Measurements from ENCODE around the gene TMEM63B.
A peak's percentile ranks its signal among the peaks of the same experiment; 100 is the strongest.
"Not testable (repeated sequence)": the region's sequence is repeated elsewhere in the genome, so short reads cannot be mapped to it uniquely, and the experiment has no call there.

The TMEM63B gene

DNA sequence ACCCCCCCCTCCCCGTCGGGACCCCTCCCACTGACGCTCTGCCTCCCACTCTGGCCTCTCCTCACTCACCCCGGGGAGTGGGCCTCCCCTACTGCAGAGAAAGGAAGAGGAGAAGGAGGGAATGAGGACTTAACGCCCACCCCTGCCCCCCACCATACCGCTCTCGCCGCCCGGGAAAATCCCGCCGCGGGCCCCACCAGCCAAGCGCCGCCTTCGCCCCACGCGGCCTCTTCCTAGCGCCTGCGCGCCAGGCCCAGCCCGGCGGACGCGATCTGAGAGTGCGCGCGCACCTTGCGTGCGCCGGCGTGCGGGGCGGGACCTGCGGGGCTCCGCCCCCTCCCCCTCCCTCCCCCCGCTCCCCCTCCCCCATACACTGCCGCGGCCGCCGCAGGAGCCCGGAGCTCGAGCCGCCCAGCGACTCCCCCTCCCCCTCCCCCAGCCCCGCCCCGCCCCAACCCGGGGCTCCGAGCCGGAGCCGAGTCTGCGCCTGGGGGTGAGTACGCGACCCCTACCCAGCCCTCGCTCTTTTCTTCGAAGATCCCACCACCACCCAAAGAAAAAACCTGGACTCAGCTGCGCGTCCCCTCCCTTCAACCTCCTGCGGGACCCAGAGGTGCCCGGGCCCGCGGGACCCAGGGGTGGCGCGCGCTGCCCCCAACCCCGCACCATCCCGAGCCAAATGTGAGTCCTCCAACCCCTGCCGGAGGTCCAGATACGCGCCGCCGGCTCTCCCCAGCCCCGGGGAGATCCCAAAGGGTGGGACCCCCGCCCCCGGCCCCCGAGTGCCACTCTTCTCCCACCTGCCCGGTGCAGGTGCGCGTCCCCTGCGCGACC, at the start of gene TMEM63B, which contains the start of gene MRPL14:
Gene TMEM63B (plus strand): TSS at position 369 of the 834 bp plus-strand sequence. CDS start 7,031 bp downstream, outside the sequence.
Gene MRPL14 (minus strand): TSS at position 267 of the 834 bp plus-strand sequence. CDS start 10,841 bp downstream, outside the sequence.
- peak; percentile 93 for DNase-seq

DNA sequence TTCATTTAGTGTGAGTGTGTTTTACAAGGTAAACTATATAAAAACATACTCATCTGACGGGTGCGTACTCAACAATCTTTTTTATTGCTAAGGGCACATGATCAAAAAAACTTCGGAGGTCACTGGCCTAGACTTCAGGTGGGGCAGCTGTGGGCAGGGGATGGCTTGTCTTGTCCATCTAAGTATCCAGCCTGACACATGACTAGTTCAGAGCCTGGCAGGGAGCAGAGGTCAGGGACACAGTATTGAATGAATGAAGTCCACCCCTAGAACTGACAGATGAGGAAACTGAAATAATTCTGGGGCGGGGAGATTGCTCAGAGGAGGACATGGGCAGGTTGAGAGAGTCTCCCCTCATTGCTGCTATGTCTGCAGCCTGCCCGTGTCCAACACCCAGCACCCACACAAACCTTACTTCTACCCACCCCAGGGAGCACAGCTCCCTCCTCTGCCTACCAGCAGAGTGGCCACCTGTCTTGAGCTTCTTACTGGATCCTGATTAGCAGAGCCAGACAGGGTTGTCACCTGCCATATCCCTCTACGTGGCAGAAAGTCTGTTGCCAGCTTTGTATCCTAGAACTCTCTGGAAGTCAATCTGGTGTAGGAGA, 49.0 kb upstream of the TMEM63B start:
- DNase-seq, result no peak

DNA sequence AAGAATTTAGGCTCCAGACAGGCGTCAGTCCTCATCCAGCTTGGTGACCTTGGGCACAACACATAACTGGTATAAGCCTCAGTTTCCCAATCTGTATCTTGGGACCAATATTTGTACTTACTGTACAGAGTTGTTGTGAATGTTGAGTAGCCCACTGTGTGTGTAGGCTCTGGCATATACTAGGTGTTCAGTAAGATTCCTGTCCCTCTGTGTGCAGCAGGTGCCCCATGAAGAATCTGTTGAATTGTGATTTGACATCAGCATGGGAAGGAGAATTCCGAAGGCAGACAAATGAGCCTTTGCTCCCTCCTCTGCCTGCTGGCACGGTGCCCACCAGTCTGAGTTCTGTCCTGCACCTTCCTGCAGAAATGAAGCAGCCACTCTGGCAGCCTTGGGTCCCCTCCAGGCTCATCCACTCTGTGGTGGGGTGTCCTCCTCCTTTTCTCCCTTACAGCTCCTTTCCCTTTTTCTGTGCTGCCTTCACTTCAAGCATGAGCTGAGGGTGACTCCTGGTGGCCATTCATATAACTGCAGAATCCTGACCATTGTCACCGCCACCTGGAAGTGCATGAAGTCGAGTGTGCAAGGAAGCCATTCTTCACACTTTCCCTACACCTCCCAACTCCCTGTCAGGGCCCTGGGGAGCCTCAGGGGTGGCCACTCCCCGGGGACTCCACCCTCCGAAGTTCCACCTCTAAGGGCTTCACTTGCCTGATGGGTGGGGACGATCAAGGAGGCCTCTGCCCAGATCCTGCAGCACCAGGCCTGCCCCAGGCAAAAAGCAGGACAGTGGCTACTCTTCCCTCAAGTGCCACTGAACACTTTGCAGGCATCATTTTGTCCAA, 48.3 kb upstream of the TMEM63B start:
- DNase-seq, result peak; percentile 78

DNA sequence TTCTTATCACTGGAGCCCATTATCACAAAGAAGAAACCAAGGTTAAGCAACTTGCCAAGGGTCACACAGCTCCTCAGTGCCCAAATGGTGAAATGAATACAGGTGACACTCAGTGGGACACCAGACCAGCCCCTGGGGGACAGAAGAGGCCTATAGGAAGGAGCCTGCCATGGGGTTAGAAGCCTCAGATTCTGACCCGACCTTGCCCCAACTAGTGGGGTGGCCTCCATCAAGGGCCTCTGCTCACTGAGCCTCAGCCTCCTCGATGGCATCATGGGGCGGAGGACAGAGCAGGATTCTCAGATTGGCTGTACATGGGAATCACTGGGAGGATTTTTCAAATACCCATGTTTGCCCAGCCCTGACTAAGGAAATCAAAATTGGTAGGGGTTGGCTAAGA, 47.7 kb upstream of the TMEM63B start:
- no peak for DNase-seq

- peak; percentile 19 for DNase-seq
These were observed 46.5 kb upstream of the TMEM63B start for GRCh38 chr6:44080561-44081521.

DNA sequence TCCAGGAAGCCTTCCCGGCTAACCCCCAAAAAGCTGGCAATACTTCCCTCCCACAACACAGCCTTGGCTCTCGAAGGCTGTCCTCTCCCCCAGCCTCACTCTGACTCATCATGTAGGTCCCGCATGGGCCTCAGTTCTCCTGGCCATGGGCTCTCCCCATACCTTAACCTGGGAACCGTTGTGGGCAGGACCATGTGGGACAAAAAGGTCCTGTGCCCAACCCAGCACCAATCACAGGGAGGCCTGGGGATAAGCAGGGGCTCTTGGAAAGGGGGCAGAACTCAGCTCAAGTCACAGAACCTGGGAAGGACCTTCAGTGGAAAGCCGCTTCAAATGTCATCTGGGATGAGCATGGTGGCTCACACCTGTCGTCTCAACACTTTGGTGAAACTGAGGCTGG, 45.6 kb upstream of the TMEM63B start:
- no peak for DNase-seq

- DNase-seq, result no peak
These were observed 44.5 kb upstream of the TMEM63B start for GRCh38 chr6:44082872-44083321.

DNA sequence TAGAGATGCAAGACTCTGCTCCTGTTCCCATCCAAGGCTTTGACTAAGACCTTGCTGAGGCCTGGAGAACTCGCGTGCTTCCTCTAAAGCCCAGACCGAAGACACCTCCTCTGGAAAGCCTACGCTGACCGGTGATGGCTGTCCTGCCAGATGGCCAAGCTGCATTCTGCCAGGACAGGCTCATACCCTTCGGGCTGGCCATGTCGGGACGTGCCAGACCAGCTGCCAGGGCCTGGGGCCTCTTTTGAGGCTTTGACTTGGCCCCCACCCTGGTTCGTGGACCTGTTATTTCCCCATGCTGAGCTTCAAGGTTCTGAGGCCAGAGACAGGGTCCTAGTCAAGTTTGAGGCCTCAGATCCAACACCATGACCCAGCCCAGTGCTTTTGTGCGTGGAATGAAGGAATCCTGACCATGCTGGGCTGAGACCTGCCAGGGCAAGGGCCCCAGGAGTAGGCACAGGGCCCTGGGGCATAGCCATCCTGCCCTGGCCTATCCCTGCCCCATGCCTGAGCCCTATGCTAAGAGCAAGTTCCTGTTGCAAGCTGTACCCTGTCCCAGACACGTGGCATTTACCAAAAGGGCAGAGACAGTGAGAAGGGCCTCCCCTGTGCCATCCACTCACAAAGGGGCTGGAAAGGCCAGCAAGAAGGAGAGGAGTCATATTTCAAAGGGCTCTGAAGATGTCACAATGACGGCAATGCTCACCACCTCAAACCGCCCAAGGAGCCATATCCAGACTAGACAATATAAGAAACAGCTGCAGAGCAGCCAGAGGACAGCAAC, 42.9 kb upstream of the TMEM63B start:
- DNase-seq, result no peak

DNA sequence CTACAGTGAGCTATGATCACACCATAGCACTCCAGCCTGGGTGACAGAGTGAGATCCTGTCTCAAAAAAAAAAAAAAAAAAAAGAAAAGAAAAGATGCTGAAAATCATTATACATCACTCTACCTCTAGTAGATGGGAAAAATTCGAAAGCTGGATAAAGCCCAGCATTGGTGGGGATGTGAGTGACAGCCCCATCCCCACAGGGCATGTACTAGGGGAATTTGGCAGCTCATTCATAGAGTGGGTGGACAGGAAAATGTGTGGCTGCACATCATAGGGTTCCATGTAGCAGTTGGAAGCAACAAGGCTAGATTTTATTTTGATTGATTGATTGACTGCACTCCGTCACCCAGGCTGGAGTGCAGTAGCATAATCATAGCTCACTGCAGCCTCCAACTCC, 42.1 kb upstream of the TMEM63B start:
- no peak for DNase-seq

DNA sequence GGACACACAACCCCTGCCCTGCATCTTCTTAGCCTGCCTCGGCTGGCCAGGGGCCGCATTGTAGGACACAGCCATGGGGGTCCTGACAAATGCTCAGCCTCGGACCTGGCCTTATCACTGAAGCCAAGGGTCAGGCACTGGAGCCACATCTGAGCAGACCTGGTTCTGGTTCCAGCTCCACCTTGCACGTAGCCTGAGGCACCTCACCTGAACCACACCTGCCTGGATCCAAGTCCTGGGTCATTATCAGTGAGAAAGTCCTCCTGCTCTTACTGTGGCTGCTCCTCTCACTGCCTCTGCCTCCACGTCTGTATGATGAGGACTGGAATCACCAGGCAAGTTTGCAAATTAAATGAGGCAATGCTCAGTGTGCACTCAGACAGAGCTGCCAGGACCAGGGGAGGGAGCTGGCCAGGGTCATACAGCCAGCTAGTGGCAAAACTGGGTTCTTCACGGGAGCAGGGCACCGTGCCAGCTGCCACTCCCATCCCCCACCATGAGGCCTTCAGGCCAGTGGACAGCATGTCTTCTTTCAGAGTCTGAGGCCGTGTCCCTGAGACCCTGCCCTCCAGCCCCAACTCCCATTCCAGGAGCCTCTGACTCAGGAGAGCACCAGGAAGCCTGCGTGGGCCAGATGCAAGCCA, 40.3 kb upstream of the TMEM63B start:
- DNase-seq, result no peak

DNA sequence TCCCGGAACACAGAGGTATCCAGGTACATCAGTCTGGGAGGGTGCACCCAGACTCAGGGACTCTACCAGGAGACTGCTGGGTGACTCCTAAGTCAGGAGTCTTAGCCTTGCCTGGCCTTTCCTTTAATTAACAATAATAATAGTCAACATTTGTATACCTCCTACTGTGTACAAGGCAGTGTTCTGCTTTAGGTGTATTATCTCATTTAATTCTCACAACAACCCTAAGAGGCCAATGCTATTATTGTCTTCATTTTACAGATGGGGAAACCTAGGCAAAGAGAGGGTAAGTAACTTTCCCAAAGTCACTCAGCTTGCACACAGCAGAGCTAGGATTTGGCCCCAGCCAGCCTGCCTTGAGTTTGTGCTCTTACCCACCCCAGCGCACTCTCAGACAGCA, 39.7 kb upstream of the TMEM63B start:
- no peak for DNase-seq

- no peak for DNase-seq
These were observed 38.3 kb upstream of the TMEM63B start for GRCh38 chr6:44088827-44089590.

DNA sequence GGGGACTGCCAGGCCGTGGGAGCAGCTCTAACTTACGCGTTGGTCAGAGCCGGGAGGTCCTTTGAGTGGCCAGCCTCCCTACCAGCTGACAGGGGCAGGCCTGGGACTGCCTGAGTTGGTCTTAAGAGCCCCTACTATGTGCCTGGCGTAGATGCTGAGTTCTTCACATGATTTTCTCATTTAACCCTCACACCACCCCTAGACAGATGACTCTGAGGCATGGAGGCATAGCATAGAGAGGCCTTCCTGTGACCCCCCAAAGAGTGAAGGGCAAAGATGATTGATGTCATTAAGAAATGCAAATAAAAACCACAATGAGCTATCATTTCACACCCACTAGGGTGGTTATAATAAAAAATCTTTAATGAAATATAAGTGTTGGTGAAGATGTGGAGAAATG, 36.9 kb upstream of the TMEM63B start:
- no peak for DNase-seq

DNA sequence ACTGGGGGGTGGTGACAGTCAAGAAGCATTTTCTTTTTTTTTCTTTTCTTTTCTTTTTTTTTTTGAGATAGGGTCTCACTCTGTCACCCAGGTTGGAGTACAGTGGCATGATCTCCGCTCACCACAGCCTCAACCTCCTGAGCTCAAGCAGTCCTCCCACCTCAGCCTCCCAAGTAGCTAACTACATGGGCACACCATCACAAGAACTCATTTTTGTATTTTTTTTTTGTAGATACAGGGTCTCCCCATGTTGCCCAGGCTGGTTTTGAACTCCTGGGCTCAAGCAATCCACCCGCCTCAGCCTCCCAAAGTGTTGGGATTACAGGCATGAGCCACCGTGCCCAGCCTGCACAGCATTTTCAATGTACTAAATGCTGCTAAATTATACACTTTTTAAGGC, 36.0 kb upstream of the TMEM63B start:
- DNase-seq, result not testable (repeated sequence)

DNA sequence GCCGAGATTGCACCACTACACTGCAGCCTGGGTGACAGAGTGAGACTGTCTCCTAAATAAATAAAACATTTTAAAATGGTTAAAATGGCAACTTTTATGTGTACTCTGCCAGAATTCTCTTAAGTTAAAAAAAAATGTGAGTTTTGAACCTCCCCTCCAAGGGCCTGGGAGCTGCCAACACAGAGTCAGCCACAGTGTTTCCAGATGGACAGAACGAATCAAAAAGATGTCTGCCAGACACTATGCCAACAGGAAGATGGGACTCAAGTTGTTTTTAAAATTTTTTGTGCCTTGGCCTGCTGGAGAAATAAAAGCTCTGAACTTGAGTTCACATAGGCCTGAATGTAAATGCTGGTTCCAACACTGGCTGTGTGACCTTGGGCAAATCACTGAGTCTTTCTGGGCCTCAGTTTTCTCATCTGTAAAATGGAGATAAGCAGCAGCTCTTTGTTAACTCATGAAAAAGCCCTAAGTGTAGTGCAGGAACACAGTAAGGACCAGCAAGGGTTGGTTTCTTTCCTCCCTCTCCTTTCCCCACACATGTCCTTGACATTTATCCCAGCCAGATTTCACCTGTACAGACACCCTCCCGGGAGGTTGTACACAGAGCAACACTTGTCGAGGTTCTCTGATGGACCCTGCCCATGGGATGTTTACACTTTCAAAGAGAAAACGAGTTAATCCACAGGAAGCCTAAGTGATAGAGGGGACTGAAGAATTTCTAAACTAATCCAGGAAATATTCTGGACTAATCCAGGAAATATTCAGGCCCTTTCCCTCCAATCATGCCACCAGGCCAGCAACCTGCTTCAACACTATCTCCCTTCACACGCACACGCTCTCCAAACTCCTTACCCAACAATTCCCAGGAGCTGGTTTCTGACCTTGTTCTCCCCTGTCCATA, 35.1 kb upstream of the TMEM63B start:
- DNase-seq, result no peak

DNA sequence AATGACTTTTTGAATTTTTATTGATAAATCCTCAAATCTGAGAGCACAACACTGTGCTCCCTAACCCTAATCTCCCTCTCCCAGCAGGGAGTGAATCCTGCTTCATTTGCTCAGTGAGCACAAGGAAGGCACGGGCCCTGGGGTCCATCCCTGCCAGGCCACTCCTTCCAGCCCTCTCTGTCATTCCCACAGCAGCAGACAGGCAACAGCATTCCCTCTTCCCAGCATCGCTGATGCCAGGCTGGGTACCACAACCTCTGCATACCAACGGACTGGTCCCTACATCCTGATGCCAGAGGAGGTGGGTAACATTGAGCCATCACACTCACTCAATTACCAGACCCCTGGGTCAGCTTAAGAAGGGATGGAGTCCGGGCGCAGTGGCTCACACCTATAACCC, 34.3 kb upstream of the TMEM63B start:
- no peak for DNase-seq

- DNase-seq, result no peak
These were observed 33.5 kb upstream of the TMEM63B start for GRCh38 chr6:44093750-44094402.
